B cell (primary cell): ENCODE data around the gene CXCL10.

Experiments
- EZH2 ChIP-seq: IDR thresholded peaks from 2 replicates; pipeline ENCODE4 v1.6.1; 2012; ENCODE audit warnings: borderline replicate concordance, low read depth, mild to moderate bottlenecking, moderate library complexity, low read length; ENCODE audit not compliant: insufficient read depth, poor library complexity, severe bottlenecking
- TF ChIP-seq, protein P1 (sequence below): fragments of 200-600 bp; IDR thresholded peaks from one replicate; pipeline ENCODE4 v1.8.0; 2022; ENCODE audit warnings: antibody characterized with exemption, mild to moderate bottlenecking

DNA sequence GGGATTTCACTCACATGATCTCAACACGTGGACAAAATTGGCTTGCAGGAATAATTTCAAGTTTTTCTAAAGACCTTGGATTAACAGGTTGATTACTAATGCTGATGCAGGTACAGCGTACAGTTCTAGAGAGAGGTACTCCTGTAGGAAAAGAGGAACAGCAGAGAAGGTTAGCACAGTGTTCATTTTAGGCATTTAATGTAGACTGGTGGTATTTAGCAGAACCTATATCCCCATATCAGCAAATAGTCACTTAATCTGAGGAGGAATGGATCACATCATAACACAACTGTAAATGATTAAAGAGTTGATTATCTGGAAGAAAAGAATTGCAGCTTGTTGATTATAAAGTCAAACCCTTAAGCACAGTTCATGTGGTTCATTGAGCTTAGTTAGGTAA, 620 bp downstream of the CXCL10 start:
- TF ChIP-seq, protein P1, sequence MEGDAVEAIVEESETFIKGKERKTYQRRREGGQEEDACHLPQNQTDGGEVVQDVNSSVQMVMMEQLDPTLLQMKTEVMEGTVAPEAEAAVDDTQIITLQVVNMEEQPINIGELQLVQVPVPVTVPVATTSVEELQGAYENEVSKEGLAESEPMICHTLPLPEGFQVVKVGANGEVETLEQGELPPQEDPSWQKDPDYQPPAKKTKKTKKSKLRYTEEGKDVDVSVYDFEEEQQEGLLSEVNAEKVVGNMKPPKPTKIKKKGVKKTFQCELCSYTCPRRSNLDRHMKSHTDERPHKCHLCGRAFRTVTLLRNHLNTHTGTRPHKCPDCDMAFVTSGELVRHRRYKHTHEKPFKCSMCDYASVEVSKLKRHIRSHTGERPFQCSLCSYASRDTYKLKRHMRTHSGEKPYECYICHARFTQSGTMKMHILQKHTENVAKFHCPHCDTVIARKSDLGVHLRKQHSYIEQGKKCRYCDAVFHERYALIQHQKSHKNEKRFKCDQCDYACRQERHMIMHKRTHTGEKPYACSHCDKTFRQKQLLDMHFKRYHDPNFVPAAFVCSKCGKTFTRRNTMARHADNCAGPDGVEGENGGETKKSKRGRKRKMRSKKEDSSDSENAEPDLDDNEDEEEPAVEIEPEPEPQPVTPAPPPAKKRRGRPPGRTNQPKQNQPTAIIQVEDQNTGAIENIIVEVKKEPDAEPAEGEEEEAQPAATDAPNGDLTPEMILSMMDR: no peak
- no peak for TF ChIP-seq EZH2
